Measurements from ENCODE around the gene THAP7.

Gene THAP7

DNA sequence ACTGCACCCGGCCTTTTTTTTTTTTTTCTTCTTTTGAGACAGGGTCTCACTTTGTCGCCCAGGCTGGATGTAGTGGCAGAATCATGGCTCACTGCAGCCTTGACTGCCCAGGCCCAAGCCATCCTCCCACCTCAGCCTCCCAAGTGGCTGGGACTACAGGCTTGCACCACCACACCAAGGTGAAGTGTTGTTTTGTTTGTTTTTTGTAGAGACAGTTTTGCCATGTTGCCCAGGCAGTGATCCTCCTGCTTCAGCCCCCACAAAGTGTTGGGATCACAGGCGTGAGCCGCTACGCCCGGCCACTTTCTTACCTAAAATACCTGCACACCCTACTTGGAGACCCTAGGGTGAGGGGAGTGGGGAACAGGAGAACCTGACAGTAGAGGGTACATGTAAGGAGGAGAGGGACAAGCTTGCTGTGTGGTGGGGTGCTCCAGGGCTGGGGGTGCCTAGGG is 39.4 kb downstream of the THAP7 start:
- DNase-seq, result no peak

- no peak for DNase-seq
Observed at GRCh38 chr22:20960609-20961008, 41.3 kb downstream of the THAP7 start.

DNA sequence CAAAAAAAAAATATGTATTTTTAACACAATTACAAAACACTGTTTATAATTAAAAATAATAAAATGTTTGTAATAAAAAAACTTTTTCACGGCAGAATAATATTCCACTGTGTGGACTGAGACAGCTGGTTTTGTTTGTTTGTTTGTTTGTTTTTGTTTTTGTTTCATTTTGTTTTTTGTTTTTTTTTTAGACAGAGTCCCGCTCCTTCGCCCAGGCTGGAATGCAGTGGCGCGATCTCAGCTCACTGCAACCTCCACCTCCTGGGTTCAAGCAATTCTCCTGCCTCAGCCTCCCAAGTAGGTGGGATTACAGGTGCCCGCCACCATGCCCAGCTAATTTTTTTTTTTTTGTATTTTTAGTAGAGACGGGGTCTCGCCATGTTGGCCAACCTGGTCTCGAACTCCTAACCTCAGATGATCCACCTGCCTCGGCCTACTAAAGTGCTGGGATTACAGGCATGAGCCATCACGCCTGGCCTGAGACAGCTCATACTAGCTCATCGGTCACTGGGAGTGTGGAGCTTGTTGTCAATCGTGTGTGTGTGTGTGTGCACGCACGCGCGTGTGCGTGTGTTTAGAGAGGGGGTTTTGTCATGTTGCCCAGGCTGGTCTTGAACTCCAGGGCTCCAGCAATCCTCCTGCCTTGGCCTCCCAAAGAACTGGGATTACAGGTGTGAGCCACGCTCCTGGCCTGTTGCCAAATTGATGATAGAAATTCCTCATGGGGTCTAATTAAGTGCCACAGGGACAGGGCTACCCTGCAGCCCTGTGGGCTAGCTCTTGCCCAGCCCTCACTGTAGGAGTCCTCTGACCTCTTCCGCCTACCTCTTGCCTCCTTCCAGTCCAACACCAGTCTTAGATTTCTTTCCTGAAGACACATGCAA is 42.1 kb downstream of the THAP7 start:
- no peak for DNase-seq

- no peak for DNase-seq
Observed at GRCh38 chr22:20957683-20958431, 44.1 kb downstream of the THAP7 start.

DNA sequence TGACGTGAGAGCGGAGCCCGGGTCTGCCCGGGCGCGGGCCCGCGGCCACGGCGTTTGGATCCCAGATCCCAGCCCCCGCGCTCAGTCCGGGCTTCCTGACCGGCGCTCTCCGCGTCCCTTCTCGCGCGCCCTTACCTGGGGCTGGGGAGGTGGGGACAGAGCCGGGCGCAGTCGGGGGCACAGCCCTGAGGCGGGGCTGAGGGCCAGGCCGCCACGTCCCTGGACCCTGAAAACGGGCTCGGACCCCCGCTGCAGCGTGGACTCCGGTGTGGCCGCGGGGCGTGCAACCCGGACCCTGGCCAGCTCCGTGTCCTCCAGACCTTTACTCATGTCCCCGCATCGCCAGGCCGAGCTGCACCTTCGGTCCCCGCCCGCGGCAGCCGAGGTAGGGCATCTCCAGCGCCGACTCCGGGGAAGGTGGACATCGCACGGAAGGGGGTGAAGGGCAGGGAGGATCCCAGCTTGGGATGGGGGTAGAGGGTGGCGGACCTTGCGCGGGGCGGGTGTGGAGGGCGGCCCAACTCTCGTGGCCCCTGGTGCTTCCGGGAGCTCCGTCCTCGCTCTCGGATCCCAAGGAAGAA is 44.7 kb downstream of the THAP7 start:
- no peak for DNase-seq

DNA sequence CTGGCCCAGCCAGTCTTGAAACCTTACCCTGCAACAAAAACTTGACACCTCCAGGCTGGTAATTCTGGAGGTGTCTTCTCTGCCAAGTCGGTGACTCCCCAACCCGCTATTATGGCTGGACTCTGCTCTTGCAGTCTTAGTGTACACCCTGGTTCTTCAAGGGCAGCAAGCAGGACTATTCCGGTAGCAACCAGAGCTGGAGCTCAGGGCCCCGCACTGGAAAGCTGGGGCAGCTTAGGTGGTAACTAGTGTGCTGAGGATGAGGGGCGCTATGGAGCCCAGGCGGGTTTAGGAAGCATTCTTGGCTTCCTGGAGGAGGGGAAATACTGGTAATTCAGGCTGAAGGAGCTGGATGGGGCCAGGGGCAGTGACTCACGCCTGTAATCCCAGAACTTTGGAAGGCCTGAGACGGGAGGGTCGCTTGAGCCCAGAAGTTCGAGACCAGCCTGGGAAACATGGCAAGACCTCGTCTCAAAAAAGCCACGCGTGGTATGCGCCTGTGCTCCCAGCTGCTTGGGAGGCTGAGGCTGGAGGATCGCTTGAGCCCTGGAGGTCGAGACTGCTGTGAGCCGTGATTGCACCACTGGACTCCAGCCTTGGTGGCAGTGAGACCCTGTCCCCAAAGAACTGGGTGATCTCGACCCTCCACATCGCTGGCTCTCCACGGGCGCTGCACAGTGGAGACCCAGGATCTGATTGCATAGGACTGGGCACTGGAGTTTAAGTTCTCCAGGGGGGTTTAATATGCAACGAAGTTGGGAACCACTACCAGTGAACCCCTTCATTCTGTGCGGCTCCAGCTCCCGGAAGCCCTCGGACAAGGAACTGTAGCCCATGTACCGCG is 45.4 kb downstream of the THAP7 start:
- DNase-seq, result no peak

DNA sequence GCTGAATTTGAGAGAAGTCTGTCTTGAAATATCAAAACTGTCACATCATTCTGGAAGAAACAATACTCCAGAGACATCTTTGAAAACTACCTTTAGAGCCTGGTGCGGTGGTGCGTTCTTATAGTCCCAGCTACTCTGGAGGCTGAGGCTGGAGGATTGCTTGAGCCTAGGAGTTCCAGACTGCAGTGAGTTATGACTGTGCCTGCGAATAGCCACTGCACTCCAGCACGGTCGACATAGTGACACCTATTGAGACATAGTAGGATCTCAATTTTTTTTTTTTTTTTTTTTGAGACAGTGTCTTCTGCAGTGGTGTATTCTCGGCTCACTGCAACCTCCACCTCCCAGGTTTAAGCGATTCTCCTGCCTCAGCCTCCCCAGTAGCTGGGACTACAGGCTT is 46.4 kb downstream of the THAP7 start:
- no peak for DNase-seq

DNA sequence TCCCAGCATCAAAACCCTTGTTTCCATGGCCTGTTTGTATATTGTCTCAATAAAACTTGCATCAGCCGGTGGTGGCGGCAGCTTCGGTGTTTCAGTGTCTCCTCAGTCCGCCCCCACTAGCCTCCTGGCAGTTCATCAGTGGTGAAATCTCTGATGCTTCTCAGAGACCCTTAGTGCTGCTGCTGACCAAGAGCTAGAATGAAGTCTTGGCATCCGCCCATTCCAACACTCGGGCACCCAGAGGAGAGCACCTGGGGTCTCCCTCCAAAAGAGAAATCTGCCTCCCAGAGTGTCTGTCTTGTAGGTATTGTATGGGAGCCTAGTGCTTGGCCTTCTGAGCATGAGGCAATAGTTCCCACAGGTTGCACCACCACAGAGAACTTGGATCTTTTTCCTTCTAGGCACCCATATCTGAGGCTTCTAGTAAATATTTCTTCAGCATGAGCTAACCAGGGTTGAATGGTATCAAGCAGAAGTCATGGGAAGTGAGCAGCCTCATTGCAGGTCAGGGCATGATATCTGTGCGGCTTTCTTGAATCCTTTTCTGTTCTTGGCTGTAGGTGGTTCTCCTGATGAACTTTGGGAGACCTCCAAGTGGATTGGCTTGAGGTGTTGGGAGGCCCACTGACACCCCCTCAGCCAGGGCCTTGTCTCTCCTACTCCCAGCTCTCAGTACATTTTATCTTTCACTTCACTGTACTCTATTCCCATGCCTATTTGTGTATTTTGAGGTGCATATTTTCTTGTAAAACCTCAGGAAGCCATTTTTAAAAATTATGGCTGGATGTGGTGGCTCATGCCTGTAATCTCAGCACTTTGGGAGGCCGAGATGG is 48.0 kb downstream of the THAP7 start:
- no peak for DNase-seq

- no peak for DNase-seq
Observed at GRCh38 chr22:20953342-20953608, 48.6 kb downstream of the THAP7 start.

GRCh38 chr22:20952544-20953341 is 49.2 kb downstream of the THAP7 start:
- no peak for DNase-seq

GRCh38 chr22:20951932-20952380 is 50.0 kb downstream of the THAP7 start:
- DNase-seq, result no peak

- no peak for DNase-seq
Observed at GRCh38 chr22:20951151-20951931, 50.6 kb downstream of the THAP7 start.

DNA sequence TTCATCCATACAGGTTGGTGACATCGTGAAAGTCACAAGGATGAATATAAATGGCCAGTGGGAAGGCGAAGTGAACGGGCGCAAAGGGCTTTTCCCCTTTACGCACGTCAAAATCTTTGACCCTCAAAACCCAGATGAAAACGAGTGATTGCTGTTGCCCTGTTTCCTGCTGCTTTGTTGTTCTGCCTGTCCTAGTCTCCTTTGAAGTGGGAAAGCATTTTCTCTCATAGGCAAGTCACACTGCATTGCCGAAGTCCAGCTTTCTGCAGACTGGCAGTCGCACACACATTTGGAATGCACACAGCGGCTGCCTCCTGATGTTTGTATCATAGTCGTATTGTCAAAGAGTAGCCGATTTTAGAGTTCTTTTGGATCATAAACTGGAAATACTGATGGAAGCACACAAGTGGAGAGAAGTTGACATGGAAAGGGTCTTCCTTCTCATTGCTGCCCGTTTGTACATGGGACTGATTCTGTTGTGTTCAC is 52.2 kb downstream of the THAP7 start:
- DNase-seq, result no peak

All from activated effector memory CD4-positive, alpha-beta T cell treated with Interleukin-2 at 50 U/mL for 16 hours (primary cell).